ENCODE data around the gene KATNB1. TPM values are rescaled to one million over a fixed set of nuclear protein-coding genes. Genes with fewer than 3 reads are reported as not detected.

The KATNB1 gene, protein sequence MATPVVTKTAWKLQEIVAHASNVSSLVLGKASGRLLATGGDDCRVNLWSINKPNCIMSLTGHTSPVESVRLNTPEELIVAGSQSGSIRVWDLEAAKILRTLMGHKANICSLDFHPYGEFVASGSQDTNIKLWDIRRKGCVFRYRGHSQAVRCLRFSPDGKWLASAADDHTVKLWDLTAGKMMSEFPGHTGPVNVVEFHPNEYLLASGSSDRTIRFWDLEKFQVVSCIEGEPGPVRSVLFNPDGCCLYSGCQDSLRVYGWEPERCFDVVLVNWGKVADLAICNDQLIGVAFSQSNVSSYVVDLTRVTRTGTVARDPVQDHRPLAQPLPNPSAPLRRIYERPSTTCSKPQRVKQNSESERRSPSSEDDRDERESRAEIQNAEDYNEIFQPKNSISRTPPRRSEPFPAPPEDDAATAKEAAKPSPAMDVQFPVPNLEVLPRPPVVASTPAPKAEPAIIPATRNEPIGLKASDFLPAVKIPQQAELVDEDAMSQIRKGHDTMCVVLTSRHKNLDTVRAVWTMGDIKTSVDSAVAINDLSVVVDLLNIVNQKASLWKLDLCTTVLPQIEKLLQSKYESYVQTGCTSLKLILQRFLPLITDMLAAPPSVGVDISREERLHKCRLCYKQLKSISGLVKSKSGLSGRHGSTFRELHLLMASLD
- 10 to 100 TPM; 16.8 to 30.2 (median 21.0) TPM for total RNA-seq

DNA sequence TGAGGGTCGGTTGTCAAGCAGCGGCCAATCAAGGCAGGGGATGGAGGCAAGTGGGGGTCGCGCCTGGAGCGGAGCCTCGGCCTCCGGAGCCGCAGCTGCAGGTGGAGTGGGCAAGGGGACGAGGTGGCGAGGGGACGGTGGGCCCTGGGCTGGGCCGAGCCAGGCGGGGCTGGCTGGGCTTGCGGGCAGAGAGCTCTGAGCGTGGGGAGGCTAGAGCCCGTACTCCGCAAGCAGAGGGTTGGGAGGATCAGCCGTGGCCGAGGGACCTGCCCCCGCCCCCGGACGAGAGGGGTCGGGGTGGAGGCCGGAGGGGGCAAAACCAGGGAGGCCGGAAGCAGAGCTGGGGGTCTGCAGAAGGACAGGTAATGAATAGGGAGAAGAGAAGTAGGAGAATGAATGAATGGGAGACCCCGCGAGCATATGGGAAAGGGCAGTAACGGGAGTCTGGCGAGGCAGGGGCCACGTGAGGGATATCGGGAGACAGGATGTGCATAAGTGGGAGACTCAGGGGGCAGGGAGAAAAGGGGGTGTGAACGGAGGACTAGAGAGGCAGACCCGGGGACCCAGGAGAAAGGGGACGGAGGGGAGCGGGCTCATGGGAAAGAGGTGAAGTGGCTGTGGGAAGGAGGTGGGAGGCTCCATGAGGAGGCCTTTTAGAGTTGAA, at the start of gene KATNB1:
TSS of gene KATNB1 (plus strand) at position 16 of the 664 bp plus-strand sequence. CDS start 1,474 bp downstream, outside the sequence.
- H3K9me3 ChIP-seq, result no peaks in the 10 kb centered on the region
- H3K27me3 ChIP-seq, result no peaks in the 10 kb centered on the region
- TF ChIP-seq, protein P1, sequence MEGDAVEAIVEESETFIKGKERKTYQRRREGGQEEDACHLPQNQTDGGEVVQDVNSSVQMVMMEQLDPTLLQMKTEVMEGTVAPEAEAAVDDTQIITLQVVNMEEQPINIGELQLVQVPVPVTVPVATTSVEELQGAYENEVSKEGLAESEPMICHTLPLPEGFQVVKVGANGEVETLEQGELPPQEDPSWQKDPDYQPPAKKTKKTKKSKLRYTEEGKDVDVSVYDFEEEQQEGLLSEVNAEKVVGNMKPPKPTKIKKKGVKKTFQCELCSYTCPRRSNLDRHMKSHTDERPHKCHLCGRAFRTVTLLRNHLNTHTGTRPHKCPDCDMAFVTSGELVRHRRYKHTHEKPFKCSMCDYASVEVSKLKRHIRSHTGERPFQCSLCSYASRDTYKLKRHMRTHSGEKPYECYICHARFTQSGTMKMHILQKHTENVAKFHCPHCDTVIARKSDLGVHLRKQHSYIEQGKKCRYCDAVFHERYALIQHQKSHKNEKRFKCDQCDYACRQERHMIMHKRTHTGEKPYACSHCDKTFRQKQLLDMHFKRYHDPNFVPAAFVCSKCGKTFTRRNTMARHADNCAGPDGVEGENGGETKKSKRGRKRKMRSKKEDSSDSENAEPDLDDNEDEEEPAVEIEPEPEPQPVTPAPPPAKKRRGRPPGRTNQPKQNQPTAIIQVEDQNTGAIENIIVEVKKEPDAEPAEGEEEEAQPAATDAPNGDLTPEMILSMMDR (IDR thresholded peaks at IDR 0.05), result no peak
- TF ChIP-seq POLR2A (IDR thresholded peaks at IDR 0.05), result peak in 1 of 4 donors; percentile 33
- WGBS, 2 donors, result 2% methylated on average over 20 to 27 of the region's 35 CpGs
- peaks cover 28 to 44% (median 29%) of the 10 kb centered on the region in 3 donors for H3K4me1 ChIP-seq
- no peaks in the 10 kb centered on the region for H3K36me3 ChIP-seq
- intact Hi-C loops (cut with DNase I), result no loop called here
- DNase-seq, result no peak
- H3K4me3 ChIP-seq, result peak within 1 kb of the TSS; percentile 83 to 97 (median 90)
- H3K27ac ChIP-seq, result peak within 1 kb of the TSS; percentile 90 to 94 (median 92)

DNA sequence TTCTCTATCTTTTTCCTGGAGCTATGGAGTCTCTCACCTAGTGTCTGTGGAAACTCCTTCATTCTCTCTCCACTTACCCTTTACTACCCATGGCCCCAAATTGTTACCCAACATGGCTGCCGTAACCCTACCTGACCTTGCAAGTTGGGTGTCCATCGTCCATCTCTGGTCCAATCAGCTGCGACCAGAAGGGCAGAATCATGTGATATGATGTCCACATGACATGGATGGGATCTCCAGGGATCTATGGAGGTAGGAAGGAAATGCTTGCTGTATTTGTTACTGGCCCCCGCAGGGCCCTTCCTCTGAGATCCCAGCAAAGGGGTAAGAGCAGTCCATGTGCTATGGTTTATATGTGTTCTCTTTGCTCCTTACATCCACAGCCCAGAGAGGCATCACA, 49.0 kb upstream of the KATNB1 start:
- intact Hi-C loops (cut with DNase I), result no loop called here
- Histone ChIP-seq H3K27me3 (peaks cover 0 to 19% (median 0%) of the 10 kb centered on the region in 4 donors), H3K9me3 (no peaks in the 10 kb centered on the region), H3K36me3 (no peaks in the 10 kb centered on the region), H3K4me1 (no peaks in the 10 kb centered on the region), H3K27ac (no peak overlapping the region), H3K4me3 (no peak overlapping the region)
- no peak for DNase-seq
- WGBS, 2 donors, result 43 to 75% methylated on average over 4 of the region's 4 CpGs
- TF ChIP-seq, protein P1 (IDR thresholded peaks at IDR 0.05), result no peak
- TF ChIP-seq POLR2A (IDR thresholded peaks at IDR 0.05), result no peak

DNA sequence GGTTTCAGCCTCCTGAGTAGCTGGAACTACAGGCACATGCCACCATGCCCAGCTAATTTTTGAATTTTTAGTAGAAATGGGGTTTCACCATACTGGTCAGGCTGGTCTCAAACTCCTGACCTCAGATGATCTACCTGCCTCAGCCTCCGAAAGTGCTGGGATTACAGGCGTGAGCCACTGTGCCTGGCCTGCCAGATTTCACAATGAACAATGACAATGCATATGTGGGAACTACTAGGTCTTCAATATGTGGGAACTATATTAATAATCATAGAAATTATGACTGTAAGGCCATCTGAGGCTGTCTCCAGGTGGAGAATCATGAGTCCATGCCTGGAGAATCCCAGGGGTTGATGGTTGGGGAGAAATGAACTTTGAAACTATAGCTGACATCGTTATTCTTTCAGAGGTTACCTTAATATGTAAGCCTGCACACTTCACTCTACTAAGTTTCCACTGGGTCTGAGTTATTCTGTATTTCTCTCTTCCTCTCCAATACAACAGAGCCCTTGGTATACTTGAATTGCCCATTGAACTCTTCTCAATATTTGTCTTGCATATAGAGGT, 48.1 kb upstream of the KATNB1 start:
- peaks cover 0 to 19% (median 0%) of the 10 kb centered on the region in 4 donors for H3K27me3 ChIP-seq
- 84 to 91% methylated on average over 3 of the region's 3 CpGs for WGBS, 2 donors
- H3K4me3 ChIP-seq, result no peak overlapping the region
- H3K4me1 ChIP-seq, result no peaks in the 10 kb centered on the region
- H3K36me3 ChIP-seq, result no peaks in the 10 kb centered on the region
- TF ChIP-seq, protein P1 (IDR thresholded peaks at IDR 0.05), result no peak
- no peak for TF ChIP-seq POLR2A (IDR thresholded peaks at IDR 0.05)
- DNase-seq, result no peak
- H3K9me3 ChIP-seq, result no peaks in the 10 kb centered on the region
- intact Hi-C loops (cut with DNase I), result no loop called here
- no peak overlapping the region for H3K27ac ChIP-seq

DNA sequence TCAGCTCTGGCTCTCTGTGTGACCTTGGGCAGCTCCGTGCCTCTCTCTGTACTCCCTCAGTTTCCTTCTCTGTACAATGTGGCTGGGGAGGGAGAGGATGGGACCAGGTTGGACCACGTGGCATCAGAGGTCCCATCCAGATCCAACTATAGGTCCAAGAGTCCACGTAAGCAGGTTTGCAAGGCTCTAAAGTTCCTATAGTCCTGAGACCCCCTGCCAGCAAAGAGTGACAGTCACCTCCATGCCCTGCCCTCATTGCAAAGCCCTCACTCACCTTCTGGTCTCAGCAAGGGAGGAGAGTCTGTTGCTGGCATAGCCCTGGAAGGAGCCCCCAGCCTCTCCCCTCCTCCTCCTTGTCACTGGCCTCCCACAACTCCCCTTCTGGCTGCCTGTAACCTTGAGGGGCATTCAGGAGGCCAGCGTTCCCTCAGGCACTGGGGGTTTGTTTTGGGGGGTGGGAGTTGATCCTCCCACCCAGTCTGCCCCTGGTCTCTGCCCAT, 47.0 kb upstream of the KATNB1 start:
- TF ChIP-seq POLR2A (IDR thresholded peaks at IDR 0.05), result no peak
- TF ChIP-seq, protein P1 (IDR thresholded peaks at IDR 0.05), result no peak
- Histone ChIP-seq H3K36me3 (no peaks in the 10 kb centered on the region), H3K4me1 (no peaks in the 10 kb centered on the region), H3K27ac (no peak overlapping the region), H3K27me3 (peaks cover 0 to 19% (median 0%) of the 10 kb centered on the region in 4 donors), H3K9me3 (no peaks in the 10 kb centered on the region), H3K4me3 (no peak overlapping the region)
- 68 to 80% methylated on average over 1 to 2 of the region's 4 CpGs for WGBS, 2 donors
- DNase-seq, result no peak
- intact Hi-C loops (cut with DNase I), result no loop called here
